ENCODE data around the gene NEDD1. TPM values are rescaled to one million over a fixed set of nuclear protein-coding genes. Genes with fewer than 3 reads are reported as not detected.

NEDD1 gene
- total RNA-seq, 1 experiment from 2014 or later, result 42.7 TPM

GRCh38 chr12:96979532-96979931 lies 72.5 kb downstream of the NEDD1 start:
- Histone ChIP-seq H3K9me3 (ENCODE audit: low read depth, low read length, poor library complexity, severe bottlenecking) (no peaks in the 10 kb centered on the region), H3K27me3 (replicated peaks; ENCODE audit: insufficient read depth, low read depth, low read length, poor library complexity) (no peaks in the 10 kb centered on the region), H3K27ac (ENCODE audit: low read depth, low read length, poor library complexity, severe bottlenecking) (no peak overlapping the region), H3K4me1 (ENCODE audit: insufficient read depth, low read length, poor library complexity, severe bottlenecking) (no peaks in the 10 kb centered on the region), H3K36me3 (ENCODE audit: insufficient read depth, low read length, poor library complexity, severe bottlenecking) (no peaks in the 10 kb centered on the region), H3K4me3 (ENCODE audit: low read depth, low read length, poor library complexity, severe bottlenecking) (no peak overlapping the region)
- no TSS peak for BruUV-seq (replicated peaks)
- TF ChIP-seq EZH2 (IDR thresholded peaks at IDR 0.05; ENCODE audit: borderline replicate concordance, low read depth, low read length, poor library complexity, severe bottlenecking) (no peak), CTCF (conservative IDR thresholded peaks at IDR 0.05; ENCODE audit: low read depth, low read length) (no peak)
- ChIA-PET CTCF (no interaction called here), POLR2A (ENCODE audit: low non-redundant PET) (no interaction called here)
- no peak for DNase-seq (ENCODE audit: low spot score)
- intact Hi-C loops (cut with micrococcal nuclease; ENCODE audit: unreplicated experiment), result no loop called here

- no peaks in the 10 kb centered on the region for H3K4me1 ChIP-seq (ENCODE audit: insufficient read depth, low read length, poor library complexity, severe bottlenecking)
- H3K4me3 ChIP-seq (ENCODE audit: low read depth, low read length, poor library complexity, severe bottlenecking), result no peak overlapping the region
- no peaks in the 10 kb centered on the region for H3K36me3 ChIP-seq (ENCODE audit: insufficient read depth, low read length, poor library complexity, severe bottlenecking)
- DNase-seq (ENCODE audit: low spot score), result peak; percentile 2
- intact Hi-C loops (cut with micrococcal nuclease; ENCODE audit: unreplicated experiment), result no loop called here
- TF ChIP-seq CTCF (conservative IDR thresholded peaks at IDR 0.05; ENCODE audit: low read depth, low read length) (no peak), EZH2 (IDR thresholded peaks at IDR 0.05; ENCODE audit: borderline replicate concordance, low read depth, low read length, poor library complexity, severe bottlenecking) (no peak)
- H3K27ac ChIP-seq (ENCODE audit: low read depth, low read length, poor library complexity, severe bottlenecking), result no peak overlapping the region
- no peaks in the 10 kb centered on the region for H3K9me3 ChIP-seq (ENCODE audit: low read depth, low read length, poor library complexity, severe bottlenecking)
- BruUV-seq (replicated peaks), result no TSS peak
- ChIA-PET POLR2A (ENCODE audit: low non-redundant PET) (interaction anchor here (0.7 kb wide), 1 partner anchor 806 kb away, joined by 4 read pairs; no protein-coding TSS in a partner anchor), CTCF (no interaction called here)
- H3K27me3 ChIP-seq (replicated peaks; ENCODE audit: insufficient read depth, low read depth, low read length, poor library complexity), result peaks cover 5% of the 10 kb centered on the region
Observed at GRCh38 chr12:96980991-96981414, 73.9 kb downstream of the NEDD1 start.

GRCh38 chr12:96981911-96982310 lies 74.9 kb downstream of the NEDD1 start:
- no peak for TF ChIP-seq CTCF (conservative IDR thresholded peaks at IDR 0.05; ENCODE audit: low read depth, low read length)
- TF ChIP-seq EZH2 (IDR thresholded peaks at IDR 0.05; ENCODE audit: borderline replicate concordance, low read depth, low read length, poor library complexity, severe bottlenecking), result no peak
- DNase-seq (ENCODE audit: low spot score), result no peak
- H3K27ac ChIP-seq (ENCODE audit: low read depth, low read length, poor library complexity, severe bottlenecking), result no peak overlapping the region
- H3K36me3 ChIP-seq (ENCODE audit: insufficient read depth, low read length, poor library complexity, severe bottlenecking), result no peaks in the 10 kb centered on the region
- H3K4me3 ChIP-seq (ENCODE audit: low read depth, low read length, poor library complexity, severe bottlenecking), result no peak overlapping the region
- POLR2A ChIA-PET (ENCODE audit: low non-redundant PET), result no interaction called here
- H3K9me3 ChIP-seq (ENCODE audit: low read depth, low read length, poor library complexity, severe bottlenecking), result no peaks in the 10 kb centered on the region
- intact Hi-C loops (cut with micrococcal nuclease; ENCODE audit: unreplicated experiment), result no loop called here
- H3K4me1 ChIP-seq (ENCODE audit: insufficient read depth, low read length, poor library complexity, severe bottlenecking), result no peaks in the 10 kb centered on the region
- BruUV-seq (replicated peaks), result no TSS peak
- peaks cover 12% of the 10 kb centered on the region for H3K27me3 ChIP-seq (replicated peaks; ENCODE audit: insufficient read depth, low read depth, low read length, poor library complexity)
- CTCF ChIA-PET, result no interaction called here

Measured in A673 (cell line).